Measurements from ENCODE around the gene PRKAB2.
"Not testable (repeated sequence)": the region's sequence is repeated elsewhere in the genome, so short reads cannot be mapped to it uniquely, and the experiment has no call there.

Gene PRKAB2

GRCh38 chr1:147109041-147109440, 63.2 kb downstream of the PRKAB2 start:
- no peak for DNase-seq

GRCh38 chr1:147106407-147106881, 65.8 kb downstream of the PRKAB2 start:
- not testable (repeated sequence) for DNase-seq

- DNase-seq, result no peak
Measured at GRCh38 chr1:147105909-147106308, 66.4 kb downstream of the PRKAB2 start.

All from GDM1 (cell line).